CD4-positive, alpha-beta T cell treated with Interleukin-1 beta for 1 hour (primary cell): Measurements from ENCODE around the gene SLC8A2.

Experiments
- DNase-seq, 2 donors: peaks; one replicate each; pipeline ENCODE4 v3.0.0-alpha.2; 2020 to 2022

The SLC8A2 gene

GRCh38 chr19:47485210-47485609 is 13.5 kb upstream of the SLC8A2 start:
- no peak for DNase-seq

GRCh38 chr19:47483800-47484690 is 12.4 kb upstream of the SLC8A2 start, which contains the start of gene KPTN:
KPTN (minus strand) TSS chr19:47484219; CDS start chr19:47484160, 59 bp downstream.
- peak; percentile 89 to 90 for DNase-seq

GRCh38 chr19:47483200-47483599 is 11.5 kb upstream of the SLC8A2 start:
- DNase-seq: no peak

- DNase-seq: no peak
These were observed 9.9 kb upstream of the SLC8A2 start for GRCh38 chr19:47481460-47482052.

- no peak for DNase-seq
These were observed 9.0 kb upstream of the SLC8A2 start for GRCh38 chr19:47480658-47481057.

GRCh38 chr19:47479701-47480503 is 8.2 kb upstream of the SLC8A2 start:
- no peak for DNase-seq

GRCh38 chr19:47476438-47476972 is 4.8 kb upstream of the SLC8A2 start:
- no peak for DNase-seq

- no peak for DNase-seq
These were observed 3.8 kb upstream of the SLC8A2 start for GRCh38 chr19:47475465-47475864.

GRCh38 chr19:47473336-47473735 is 1.6 kb upstream of the SLC8A2 start:
- no peak for DNase-seq

GRCh38 chr19:47471381-47471732 is 336 bp downstream of the SLC8A2 start:
- no peak for DNase-seq

- DNase-seq: no peak
These were observed 1.1 kb downstream of the SLC8A2 start for GRCh38 chr19:47470447-47471195.

- DNase-seq: no peak
These were observed 2.0 kb downstream of the SLC8A2 start for GRCh38 chr19:47469719-47470118.

- no peak for DNase-seq
These were observed 2.4 kb downstream of the SLC8A2 start for GRCh38 chr19:47469363-47469700.

GRCh38 chr19:47467914-47468313 is 3.8 kb downstream of the SLC8A2 start:
- no peak for DNase-seq

- no peak for DNase-seq
These were observed 5.7 kb downstream of the SLC8A2 start for GRCh38 chr19:47465957-47466356.

GRCh38 chr19:47464675-47465419 is 6.8 kb downstream of the SLC8A2 start:
- DNase-seq: no peak

- DNase-seq: no peak
These were observed 9.8 kb downstream of the SLC8A2 start for GRCh38 chr19:47461876-47462275.

- no peak for DNase-seq
These were observed 12.2 kb downstream of the SLC8A2 start for GRCh38 chr19:47459477-47459876.

GRCh38 chr19:47458672-47459071 is 13.0 kb downstream of the SLC8A2 start:
- no peak for DNase-seq

- DNase-seq: no peak
These were observed 14.8 kb downstream of the SLC8A2 start for GRCh38 chr19:47456721-47457474.

- no peak for DNase-seq
These were observed 21.2 kb downstream of the SLC8A2 start for GRCh38 chr19:47450478-47450877.
